Bronchial epithelial cell (primary cell): ENCODE results near the gene SPTBN4. TPM values are rescaled to one million over a fixed set of nuclear protein-coding genes. Genes with fewer than 3 reads are reported as not detected.
"Not testable (repeated sequence)": the region's sequence is repeated elsewhere in the genome, so short reads cannot be mapped to it uniquely, and the experiment has no call there.

Experiments used
- DNase-seq: peaks from one replicate; pipeline ENCODE4 v3.0.0-alpha.2; 2010; ENCODE audit warnings: low read depth
- FAIRE-seq: peaks from 2 replicates; lab custom pipeline; 2011; peaks lifted over from hg19 to GRCh38; lab: Jason Lieb, UNC
- H3K27me3 ChIP-seq: 2 replicates; pipeline ENCODE4 v1.5.1; 2011; ENCODE audit warnings: low read length; ENCODE audit not compliant: control insufficient read depth, insufficient read depth
- H3K36me3 ChIP-seq: 2 replicates; pipeline ENCODE4 v1.5.1; 2011; ENCODE audit warnings: low read length; ENCODE audit not compliant: control insufficient read depth, insufficient read depth
- H3K4me3 ChIP-seq: 2 replicates; pipeline ENCODE4 v1.5.1; 2011; ENCODE audit warnings: mild to moderate bottlenecking, low read depth, low read length, control low read depth
- CTCF ChIP-seq: IDR thresholded peaks from 2 replicates; pipeline ENCODE4 v1.5.1; 2011; ENCODE audit warnings: mild to moderate bottlenecking, moderate library complexity, low read length, control low read depth, inconsistent platforms; ENCODE audit not compliant: insufficient read depth, severe bottlenecking
- total RNA-seq: library from RNA; depleted of rRNA; stranded (reverse); fragments of >200 nt; gene quantifications from 2 replicates; pipeline ENCODE4 v1.2.1, GENCODE V29; 2014

Gene SPTBN4
- total RNA-seq, 1 donor from 2014 or later = 0.53 TPM

- no peak for TF ChIP-seq CTCF
- FAIRE-seq = no peak
- Histone ChIP-seq H3K4me3 (no peak overlapping the region), H3K27me3 (no peaks in the 10 kb centered on the region), H3K36me3 (no peaks in the 10 kb centered on the region)
- DNase-seq = no peak
These were observed 67.3 kb downstream of the SPTBN4 start for GRCh38 chr19:40534148-40534547.

- no peak for TF ChIP-seq CTCF
- H3K27me3 ChIP-seq = no peaks in the 10 kb centered on the region
- no peaks in the 10 kb centered on the region for H3K36me3 ChIP-seq
- FAIRE-seq (no peak), DNase-seq (no peak)
- H3K4me3 ChIP-seq = no peak overlapping the region
These were observed 72.3 kb downstream of the SPTBN4 start for GRCh38 chr19:40539070-40539469.

- Histone ChIP-seq H3K36me3 (no peaks in the 10 kb centered on the region), H3K4me3 (no peak overlapping the region), H3K27me3 (no peaks in the 10 kb centered on the region)
- no peak for DNase-seq
- TF ChIP-seq CTCF = no peak
- FAIRE-seq = no peak
These were observed 75.5 kb downstream of the SPTBN4 start for GRCh38 chr19:40542202-40542859.

GRCh38 chr19:40543029-40543597 lies 76.3 kb downstream of the SPTBN4 start:
- no peak for TF ChIP-seq CTCF
- Histone ChIP-seq H3K4me3 (no peak overlapping the region), H3K27me3 (no peaks in the 10 kb centered on the region), H3K36me3 (no peaks in the 10 kb centered on the region)
- DNase-seq (no peak), FAIRE-seq (no peak)

GRCh38 chr19:40546153-40546841 lies 79.5 kb downstream of the SPTBN4 start:
- not testable (repeated sequence) for H3K4me3 ChIP-seq, H3K27me3 ChIP-seq, DNase-seq, H3K36me3 ChIP-seq, FAIRE-seq

- not testable (repeated sequence) for H3K36me3 ChIP-seq, H3K4me3 ChIP-seq, H3K27me3 ChIP-seq, DNase-seq, FAIRE-seq
These were observed 80.4 kb downstream of the SPTBN4 start for GRCh38 chr19:40547190-40547589.
